MCF 10A (cell line): ENCODE measurements around the gene GNA15. TPM values are rescaled to one million over a fixed set of nuclear protein-coding genes. Genes with fewer than 3 reads are reported as not detected.

Experiments used
- BruUV-seq: library from RNA; stranded (reverse); fragments of 400-500 nt; replicated peaks from 2 replicates; lab custom pipeline; 2021; lab: Mats Ljungman, UMichigan
- CTCF ChIA-PET: fragments of 300-600 bp; sonication (Branson Sonifier 250); formaldehyde crosslinking; extraction: SDS; loops from one replicate; lab custom pipeline; 2021; ENCODE audit warnings: antibody characterized with exemption, inconsistent platforms; lab: Yijun Ruan, JAX
- POLR2A ChIA-PET: fragments of 300-600, 350-650 bp; sonication (Branson Sonifier 250); formaldehyde crosslinking; extraction: SDS; loops from one replicate; lab custom pipeline; 2020; ENCODE audit warnings: antibody characterized with exemption, inconsistent platforms; lab: Yijun Ruan, JAX
- DNase-seq: peaks from one replicate; pipeline ENCODE4 v3.0.0-alpha.2; 2018; ENCODE audit not compliant: unreplicated experiment
- H3K27ac Mint-ChIP-seq: one replicate; pipeline ENCODE4 v1.8.0; 2022; ENCODE audit warnings: mild to moderate bottlenecking, low read depth, mixed read lengths; ENCODE audit not compliant: unreplicated experiment
- H3K27me3 Mint-ChIP-seq: one replicate; pipeline ENCODE4 v1.8.0; 2022; ENCODE audit warnings: mixed read lengths; ENCODE audit not compliant: insufficient read depth, unreplicated experiment
- H3K36me3 Mint-ChIP-seq: one replicate; pipeline ENCODE4 v1.8.0; 2022; ENCODE audit warnings: mild to moderate bottlenecking, moderate library complexity, mixed read lengths; ENCODE audit not compliant: insufficient read depth, unreplicated experiment
- H3K4me1 Mint-ChIP-seq: one replicate; pipeline ENCODE4 v1.8.0; 2022; ENCODE audit warnings: mixed read lengths; ENCODE audit not compliant: insufficient read depth, unreplicated experiment
- H3K4me3 Mint-ChIP-seq: one replicate; pipeline ENCODE4 v1.8.0; 2022; ENCODE audit warnings: mild to moderate bottlenecking, moderate library complexity, mixed read lengths; ENCODE audit not compliant: unreplicated experiment
- H3K9me3 Mint-ChIP-seq: one replicate; pipeline ENCODE4 v1.8.0; 2022; ENCODE audit warnings: mixed read lengths; ENCODE audit not compliant: unreplicated experiment
- intact Hi-C: fragments of 100-400 bp; cut with micrococcal nuclease; formaldehyde crosslinking; loops from 2 replicates; pipeline ENCODE4 v1.14.1; 2022
- total RNA-seq: library from RNA; stranded (reverse); gene quantifications from 2 replicates; pipeline ENCODE4 v1.2.3, GENCODE V29; 2022
- TF ChIP-seq, protein P1 (sequence below): fragments of 200-600 bp; IDR thresholded peaks from one replicate; pipeline ENCODE4 v1.8.0; 2022; ENCODE audit warnings: antibody characterized with exemption, mild to moderate bottlenecking; ENCODE audit not compliant: unreplicated experiment

GNA15 gene
- total RNA-seq, 1 experiment from 2014 or later: 47.1 TPM

DNA sequence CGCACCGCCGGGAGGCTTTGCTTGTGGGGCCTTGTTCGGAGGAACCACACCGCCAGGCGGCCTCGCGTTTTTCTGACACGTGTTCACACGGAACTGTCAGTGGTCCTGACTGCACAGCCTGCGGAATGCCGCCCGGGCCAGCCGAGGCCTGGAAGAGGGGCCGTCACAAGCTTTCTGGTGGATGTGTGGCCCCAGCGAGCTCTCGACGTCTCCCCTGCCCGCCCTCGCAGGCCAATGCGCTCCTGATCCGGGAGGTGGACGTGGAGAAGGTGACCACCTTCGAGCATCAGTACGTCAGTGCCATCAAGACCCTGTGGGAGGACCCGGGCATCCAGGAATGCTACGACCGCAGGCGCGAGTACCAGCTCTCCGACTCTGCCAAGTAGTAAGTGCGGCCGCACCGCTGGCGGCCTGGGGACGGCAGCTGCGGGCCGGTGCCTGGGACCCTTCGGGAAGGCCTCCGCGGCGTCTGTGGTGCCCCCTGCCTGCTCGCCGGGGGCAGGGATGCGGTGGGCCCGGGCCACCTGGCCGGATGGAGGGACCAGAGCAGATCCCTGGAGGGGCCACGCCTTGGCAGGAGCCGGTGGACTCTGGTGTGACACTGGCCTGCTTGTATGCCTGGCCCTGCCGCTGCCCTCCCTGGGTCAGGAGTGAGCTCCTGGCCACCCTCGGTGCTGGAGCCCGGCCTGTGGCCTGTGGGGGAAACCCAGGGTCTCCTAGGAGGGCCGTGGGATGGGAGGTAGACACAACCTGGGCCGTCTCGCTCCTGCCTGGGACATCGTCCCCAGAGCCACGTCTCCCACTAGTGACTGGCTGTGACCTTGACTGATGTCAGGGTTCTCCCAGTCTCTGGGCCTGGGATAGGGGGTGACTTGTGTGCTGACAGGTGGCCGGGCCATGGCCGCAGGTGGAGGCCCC is 22.5 kb upstream of the GNA15 start:
- no peak for DNase-seq
- intact Hi-C loops: no loop called here
- TF ChIP-seq, protein P1, sequence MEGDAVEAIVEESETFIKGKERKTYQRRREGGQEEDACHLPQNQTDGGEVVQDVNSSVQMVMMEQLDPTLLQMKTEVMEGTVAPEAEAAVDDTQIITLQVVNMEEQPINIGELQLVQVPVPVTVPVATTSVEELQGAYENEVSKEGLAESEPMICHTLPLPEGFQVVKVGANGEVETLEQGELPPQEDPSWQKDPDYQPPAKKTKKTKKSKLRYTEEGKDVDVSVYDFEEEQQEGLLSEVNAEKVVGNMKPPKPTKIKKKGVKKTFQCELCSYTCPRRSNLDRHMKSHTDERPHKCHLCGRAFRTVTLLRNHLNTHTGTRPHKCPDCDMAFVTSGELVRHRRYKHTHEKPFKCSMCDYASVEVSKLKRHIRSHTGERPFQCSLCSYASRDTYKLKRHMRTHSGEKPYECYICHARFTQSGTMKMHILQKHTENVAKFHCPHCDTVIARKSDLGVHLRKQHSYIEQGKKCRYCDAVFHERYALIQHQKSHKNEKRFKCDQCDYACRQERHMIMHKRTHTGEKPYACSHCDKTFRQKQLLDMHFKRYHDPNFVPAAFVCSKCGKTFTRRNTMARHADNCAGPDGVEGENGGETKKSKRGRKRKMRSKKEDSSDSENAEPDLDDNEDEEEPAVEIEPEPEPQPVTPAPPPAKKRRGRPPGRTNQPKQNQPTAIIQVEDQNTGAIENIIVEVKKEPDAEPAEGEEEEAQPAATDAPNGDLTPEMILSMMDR: no peak
- no TSS peak for BruUV-seq
- Mint-ChIP-seq H3K27me3 (no peaks in the 10 kb centered on the region), H3K36me3 (peaks cover 18% of the 10 kb centered on the region), H3K4me3 (no peak overlapping the region), H3K9me3 (no peaks in the 10 kb centered on the region), H3K27ac (no peak overlapping the region), H3K4me1 (peaks cover 6% of the 10 kb centered on the region)
- POLR2A ChIA-PET: no interaction called here
- CTCF ChIA-PET: interaction anchor here (0.6 to 1.5 kb wide), 3 partner anchors 15 to 150 kb away, joined by 3 to 4 read pairs (median 3); no protein-coding TSS in a partner anchor

DNA sequence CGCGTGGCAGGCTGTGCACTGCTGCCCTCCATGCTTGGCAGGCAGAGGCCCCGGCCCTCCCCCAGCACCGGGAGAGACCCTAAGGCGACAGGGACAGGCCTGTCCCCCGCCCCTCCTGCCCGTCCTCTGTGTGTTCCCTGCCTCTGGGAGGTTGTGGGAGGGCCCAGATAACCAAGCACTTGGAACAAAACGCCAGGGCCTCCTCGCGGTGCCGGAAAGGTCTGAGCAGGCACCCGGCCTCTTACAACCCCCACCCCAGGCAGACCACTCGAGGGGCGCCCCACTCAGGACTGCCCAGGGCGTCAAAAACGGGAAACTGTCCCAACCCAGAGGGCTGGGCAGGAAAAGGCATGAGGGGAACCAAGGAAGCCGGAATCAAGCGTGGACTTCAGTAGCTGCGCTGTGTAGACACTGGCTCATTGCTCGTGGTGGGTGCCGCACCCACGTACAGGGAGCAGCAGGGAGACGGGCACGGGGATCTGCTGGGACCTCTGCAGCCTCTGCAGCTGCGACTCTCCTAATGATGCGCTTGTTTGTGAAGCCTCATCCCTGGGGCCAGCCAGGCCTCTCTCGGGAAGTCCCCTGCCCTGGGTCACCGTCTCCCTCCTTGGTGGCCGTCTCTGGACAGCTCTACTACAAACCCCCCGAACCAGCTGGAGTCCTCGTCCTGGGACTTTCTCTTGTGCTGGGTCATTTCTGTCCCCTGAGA is 21.7 kb upstream of the GNA15 start:
- no peak overlapping the region for H3K4me3 Mint-ChIP-seq
- H3K9me3 Mint-ChIP-seq: no peaks in the 10 kb centered on the region
- DNase-seq: no peak
- CTCF ChIA-PET: interaction anchor here (1.5 to 3.0 kb wide), 2 partner anchors 12 to 39 kb away, joined by 4 to 14 read pairs; no protein-coding TSS in a partner anchor
- intact Hi-C loops: no loop called here
- BruUV-seq: no TSS peak
- no peak overlapping the region for H3K27ac Mint-ChIP-seq
- H3K36me3 Mint-ChIP-seq: peaks cover 22% of the 10 kb centered on the region
- H3K27me3 Mint-ChIP-seq: no peaks in the 10 kb centered on the region
- POLR2A ChIA-PET: no interaction called here
- TF ChIP-seq, protein P1: no peak
- peaks cover under 1% of the 10 kb centered on the region for H3K4me1 Mint-ChIP-seq

DNA sequence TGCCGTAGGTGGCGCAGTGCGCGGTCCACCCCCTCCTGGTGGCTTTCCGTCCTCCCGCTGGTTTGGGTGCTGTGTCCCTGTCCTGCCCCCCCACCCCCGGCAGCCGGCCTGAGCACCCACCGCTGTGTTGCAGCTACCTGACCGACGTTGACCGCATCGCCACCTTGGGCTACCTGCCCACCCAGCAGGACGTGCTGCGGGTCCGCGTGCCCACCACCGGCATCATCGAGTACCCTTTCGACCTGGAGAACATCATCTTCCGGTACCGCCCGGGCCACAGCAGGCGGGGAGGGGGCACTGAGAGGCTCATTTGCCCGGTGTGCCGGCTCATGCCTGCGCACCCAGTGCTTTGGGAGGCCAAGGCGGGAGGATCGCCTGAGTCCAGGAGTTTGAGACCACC is 21.0 kb upstream of the GNA15 start:
- H3K27ac Mint-ChIP-seq: no peak overlapping the region
- intact Hi-C loops: no loop called here
- CTCF ChIA-PET: interaction anchor here (1.1 to 3.0 kb wide), 2 partner anchors 10 to 11 kb away, joined by 3 to 14 read pairs; no protein-coding TSS in a partner anchor

More for the DNA sequence above, 21.0 kb upstream of the GNA15 start:
- POLR2A ChIA-PET: no interaction called here
- no peak for DNase-seq
- peaks cover 25% of the 10 kb centered on the region for H3K36me3 Mint-ChIP-seq
- BruUV-seq: no TSS peak
- TF ChIP-seq, protein P1: no peak
- no peaks in the 10 kb centered on the region for H3K9me3 Mint-ChIP-seq
- no peaks in the 10 kb centered on the region for H3K4me1 Mint-ChIP-seq
- H3K27me3 Mint-ChIP-seq: no peaks in the 10 kb centered on the region
- no peak overlapping the region for H3K4me3 Mint-ChIP-seq
